ENCODE measurements around the gene ABHD17C. TPM values are rescaled to one million over a fixed set of nuclear protein-coding genes. Genes with fewer than 3 reads are reported as not detected.

The ABHD17C gene
- total and polyA plus RNA-seq, 3 donors from 2014 or later: 8.0 to 16.3 (median 10.0) TPM

DNA sequence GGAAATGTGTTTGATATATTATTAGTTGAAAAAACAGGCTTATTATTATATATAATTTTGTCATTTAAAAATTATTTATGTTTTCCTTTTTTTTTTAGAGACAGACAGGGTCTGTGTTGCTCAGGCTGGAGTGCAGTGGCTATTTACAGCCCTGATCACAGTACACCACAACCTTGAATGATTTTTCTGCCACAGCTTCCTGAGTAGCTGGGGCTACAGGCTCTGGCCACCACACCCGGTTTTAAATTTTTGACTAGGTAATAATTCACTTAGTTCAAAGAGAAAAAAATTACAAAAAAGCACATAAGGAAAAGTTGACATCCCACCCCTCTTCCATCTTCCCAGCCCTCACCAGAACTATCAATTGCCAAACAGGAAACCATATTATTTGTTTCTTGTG is 79.4 kb downstream of the ABHD17C start:
- Histone ChIP-seq H3K27me3 (no peaks in the 10 kb centered on the region), H3K27ac (no peak overlapping the region), H3K9me3 (no peaks in the 10 kb centered on the region), H3K4me3 (no peak overlapping the region), H3K36me3 (ENCODE audit: low read depth, missing control alignments) (no peaks in the 10 kb centered on the region), H3K4me1 (no peaks in the 10 kb centered on the region)
- WGBS, 2 donors: 62 to 73% methylated on average over 1 of the region's 1 CpG
- DNase-seq: no peak
- intact Hi-C loops (cut with DNase I; ENCODE audit: low total_unique reads): no loop called here
- TF ChIP-seq POLR2A (IDR thresholded peaks at IDR 0.05): no peak
- TF ChIP-seq, protein P1, sequence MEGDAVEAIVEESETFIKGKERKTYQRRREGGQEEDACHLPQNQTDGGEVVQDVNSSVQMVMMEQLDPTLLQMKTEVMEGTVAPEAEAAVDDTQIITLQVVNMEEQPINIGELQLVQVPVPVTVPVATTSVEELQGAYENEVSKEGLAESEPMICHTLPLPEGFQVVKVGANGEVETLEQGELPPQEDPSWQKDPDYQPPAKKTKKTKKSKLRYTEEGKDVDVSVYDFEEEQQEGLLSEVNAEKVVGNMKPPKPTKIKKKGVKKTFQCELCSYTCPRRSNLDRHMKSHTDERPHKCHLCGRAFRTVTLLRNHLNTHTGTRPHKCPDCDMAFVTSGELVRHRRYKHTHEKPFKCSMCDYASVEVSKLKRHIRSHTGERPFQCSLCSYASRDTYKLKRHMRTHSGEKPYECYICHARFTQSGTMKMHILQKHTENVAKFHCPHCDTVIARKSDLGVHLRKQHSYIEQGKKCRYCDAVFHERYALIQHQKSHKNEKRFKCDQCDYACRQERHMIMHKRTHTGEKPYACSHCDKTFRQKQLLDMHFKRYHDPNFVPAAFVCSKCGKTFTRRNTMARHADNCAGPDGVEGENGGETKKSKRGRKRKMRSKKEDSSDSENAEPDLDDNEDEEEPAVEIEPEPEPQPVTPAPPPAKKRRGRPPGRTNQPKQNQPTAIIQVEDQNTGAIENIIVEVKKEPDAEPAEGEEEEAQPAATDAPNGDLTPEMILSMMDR (IDR thresholded peaks at IDR 0.05): no peak

DNA sequence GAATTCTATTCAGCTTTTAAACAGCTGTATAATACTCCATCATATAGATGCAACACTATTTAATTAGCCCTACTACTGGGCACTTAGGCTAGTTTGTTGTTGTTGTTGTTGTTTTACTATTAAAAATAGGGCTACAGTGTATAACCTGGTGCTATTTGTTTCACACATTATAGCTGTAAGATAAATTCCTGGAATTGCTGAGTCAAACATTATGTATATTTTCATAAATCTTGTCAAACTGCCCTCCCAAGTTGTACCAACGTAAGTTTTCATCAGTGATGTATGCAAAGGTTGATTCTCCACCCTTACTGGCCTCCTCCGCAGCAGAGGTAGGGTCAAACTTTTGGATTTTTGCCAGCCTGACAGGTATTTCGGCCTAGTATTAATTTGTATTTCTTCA is 80.2 kb downstream of the ABHD17C start:
- Histone ChIP-seq H3K9me3 (no peaks in the 10 kb centered on the region), H3K4me1 (no peaks in the 10 kb centered on the region), H3K36me3 (ENCODE audit: low read depth, missing control alignments) (no peaks in the 10 kb centered on the region), H3K4me3 (no peak overlapping the region), H3K27me3 (no peaks in the 10 kb centered on the region), H3K27ac (no peak overlapping the region)
- TF ChIP-seq POLR2A (IDR thresholded peaks at IDR 0.05): no peak
- TF ChIP-seq, protein P1 (IDR thresholded peaks at IDR 0.05): no peak
- no peak for DNase-seq
- WGBS, 2 donors: 94 to 96% methylated on average over 3 of the region's 3 CpGs
- intact Hi-C loops (cut with DNase I; ENCODE audit: low total_unique reads): loop anchor here (5.0 kb wide), 2 partner anchors 203 to 318 kb away; no protein-coding TSS in a partner anchor

DNA sequence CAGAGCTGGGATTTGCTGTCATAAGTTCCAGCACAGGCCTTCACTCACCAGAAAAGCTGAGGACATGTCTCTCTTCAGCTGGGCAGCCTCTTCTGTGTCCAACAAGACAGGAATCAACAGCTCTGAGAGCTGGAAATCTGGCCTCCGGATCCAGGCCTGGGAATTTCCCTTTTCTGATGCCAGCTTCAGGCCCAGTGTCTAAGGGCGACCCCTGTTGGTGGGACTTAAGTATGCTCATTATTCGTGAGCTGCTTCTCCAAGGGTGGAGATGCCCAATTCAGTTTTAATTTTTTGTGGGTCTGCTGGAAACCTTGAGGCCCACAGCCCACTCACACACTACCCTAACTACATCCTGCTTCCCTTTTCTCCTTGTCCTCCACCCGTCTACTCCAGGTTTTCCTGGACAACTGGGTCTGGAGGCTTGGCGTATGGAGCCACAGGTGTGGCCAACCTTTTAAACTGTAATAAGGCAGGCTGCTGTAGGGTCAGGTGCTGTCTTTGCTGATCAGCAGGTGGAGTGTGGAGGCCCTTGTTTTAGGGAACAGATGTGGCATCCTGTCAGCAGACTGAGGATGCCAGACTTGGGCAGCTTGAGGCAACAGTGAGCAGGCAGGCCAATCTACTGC is 81.4 kb downstream of the ABHD17C start:
- H3K9me3 ChIP-seq: no peaks in the 10 kb centered on the region
- intact Hi-C loops (cut with DNase I; ENCODE audit: low total_unique reads): loop anchor here (5.0 kb wide), 2 partner anchors 204 to 319 kb away; no protein-coding TSS in a partner anchor
- no peaks in the 10 kb centered on the region for H3K27me3 ChIP-seq
- DNase-seq: peak; percentile 87
- H3K4me1 ChIP-seq: no peaks in the 10 kb centered on the region
- 37 to 43% methylated on average over 5 of the region's 5 CpGs for WGBS, 2 donors
- H3K27ac ChIP-seq: no peak overlapping the region
- H3K4me3 ChIP-seq: no peak overlapping the region
- TF ChIP-seq, protein P1 (IDR thresholded peaks at IDR 0.05): peak; percentile 77 to 86 (median 78)
- TF ChIP-seq POLR2A (IDR thresholded peaks at IDR 0.05): no peak
- no peaks in the 10 kb centered on the region for H3K36me3 ChIP-seq (ENCODE audit: low read depth, missing control alignments)

DNA sequence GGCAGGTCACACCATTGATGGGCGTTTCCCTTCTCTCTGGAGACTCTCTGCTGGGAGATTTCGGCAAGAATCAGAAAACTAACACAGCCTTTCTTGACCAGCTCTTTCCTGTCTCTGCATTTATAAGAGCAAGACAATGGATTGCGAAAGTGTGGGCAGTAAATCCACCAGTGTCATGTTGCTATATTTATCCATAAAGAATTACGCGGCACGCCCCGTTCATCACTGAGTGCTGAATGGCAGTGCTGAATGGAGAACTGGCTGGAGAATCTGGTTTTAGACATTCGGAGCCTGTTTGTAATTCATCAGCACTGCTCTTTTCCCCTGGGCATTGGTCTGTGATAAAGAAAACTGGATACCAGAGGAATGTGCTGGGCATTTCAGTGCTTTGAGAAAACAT is 82.0 kb downstream of the ABHD17C start:
- intact Hi-C loops (cut with DNase I; ENCODE audit: low total_unique reads): loop anchor here (5.0 kb wide), 2 partner anchors 205 to 320 kb away; no protein-coding TSS in a partner anchor
- H3K4me3 ChIP-seq: no peak overlapping the region
- no peak overlapping the region for H3K27ac ChIP-seq
- no peaks in the 10 kb centered on the region for H3K27me3 ChIP-seq
- no peaks in the 10 kb centered on the region for H3K9me3 ChIP-seq
- TF ChIP-seq POLR2A (IDR thresholded peaks at IDR 0.05): no peak
- TF ChIP-seq, protein P1 (IDR thresholded peaks at IDR 0.05): no peak
- 68 to 74% methylated on average over 8 of the region's 8 CpGs for WGBS, 2 donors
- no peaks in the 10 kb centered on the region for H3K4me1 ChIP-seq
- DNase-seq: no peak
- H3K36me3 ChIP-seq (ENCODE audit: low read depth, missing control alignments): no peaks in the 10 kb centered on the region

Measured in testis (tissue), 3 donors.